H9 (cell line): ENCODE data around the gene PPIP5K1. TPM values are rescaled to one million over a fixed set of nuclear protein-coding genes. Genes with fewer than 3 reads are reported as not detected.

Experiments
- DNase-seq: peaks from one replicate; pipeline ENCODE4 v3.0.0-alpha.2; 2017
- H2AFZ ChIP-seq: one replicate; pipeline ENCODE4 v1.6.1; 2013; ENCODE audit warnings: mild to moderate bottlenecking, low read length, control low read depth, moderate library complexity
- H2AK5ac ChIP-seq: 2 replicates; pipeline ENCODE4 v1.6.1; 2013; ENCODE audit warnings: low read length, control low read depth, mixed read lengths; ENCODE audit not compliant: insufficient read length
- H2BK120ac ChIP-seq: one replicate; pipeline ENCODE4 v1.6.1; 2013; ENCODE audit warnings: low read depth, mild to moderate bottlenecking, low read length, control low read depth, inconsistent platforms; ENCODE audit not compliant: poor library complexity, severe bottlenecking
- H2BK12ac ChIP-seq: 2 replicates; pipeline ENCODE4 v1.6.1; 2013; ENCODE audit warnings: low read length, control low read depth, mixed read lengths, low read depth; ENCODE audit not compliant: insufficient read length
- H2BK15ac ChIP-seq: 2 replicates; pipeline ENCODE4 v1.6.1; 2013; ENCODE audit warnings: low read depth, low read length, control low read depth
- H2BK20ac ChIP-seq: one replicate; pipeline ENCODE4 v1.6.1; 2013; ENCODE audit warnings: low read depth, mild to moderate bottlenecking, low read length, control low read depth, inconsistent platforms; ENCODE audit not compliant: poor library complexity, severe bottlenecking
- H2BK5ac ChIP-seq: 2 replicates; pipeline ENCODE4 v1.6.1; 2013; ENCODE audit warnings: low read length, control low read depth, mixed read lengths; ENCODE audit not compliant: insufficient read length
- H3K14ac ChIP-seq: 2 replicates; pipeline ENCODE4 v1.6.1; 2013; ENCODE audit warnings: low read length, control low read depth; ENCODE audit not compliant: insufficient read depth
- H3K18ac ChIP-seq: 2 replicates; pipeline ENCODE4 v1.6.1; 2013; ENCODE audit warnings: low read depth, mild to moderate bottlenecking, mixed read lengths, low read length, control low read depth; ENCODE audit not compliant: insufficient read length
- H3K23ac ChIP-seq: 2 replicates; pipeline ENCODE4 v1.6.1; 2013; ENCODE audit warnings: low read length, control low read depth, mixed read lengths, low read depth; ENCODE audit not compliant: insufficient read length
- H3K23me2 ChIP-seq: 2 replicates; pipeline ENCODE4 v1.6.1; 2013; ENCODE audit warnings: low read depth, mild to moderate bottlenecking, mixed read lengths, low read length, control low read depth; ENCODE audit not compliant: insufficient read length, poor library complexity, severe bottlenecking
- H3K27ac ChIP-seq: 2 replicates; pipeline ENCODE4 v1.5.1; 2013; ENCODE audit warnings: low read length, control low read depth, mixed read lengths, low read depth; ENCODE audit not compliant: insufficient read length
- H3K27me3 ChIP-seq: 2 replicates; pipeline ENCODE4 v1.6.1; 2013; ENCODE audit warnings: low read length, control low read depth, inconsistent platforms; ENCODE audit not compliant: insufficient read depth
- H3K4ac ChIP-seq: 2 replicates; pipeline ENCODE4 v1.6.1; 2013; ENCODE audit warnings: low read depth, mild to moderate bottlenecking, control low read depth, inconsistent platforms, low read length, moderate library complexity
- H3K4me1 ChIP-seq: 2 replicates; pipeline ENCODE4 v1.6.1; 2013; ENCODE audit warnings: low read length, control low read depth, inconsistent platforms; ENCODE audit not compliant: insufficient read depth
- H3K4me2 ChIP-seq: 2 replicates; pipeline ENCODE4 v1.6.1; 2013; ENCODE audit warnings: low read length, control low read depth, mixed read lengths; ENCODE audit not compliant: insufficient read length, insufficient read depth
- H3K56ac ChIP-seq: 2 replicates; pipeline ENCODE4 v1.6.1; 2013; ENCODE audit warnings: low read depth, mild to moderate bottlenecking, mixed read lengths, low read length, control low read depth; ENCODE audit not compliant: insufficient read length
- H3K79me1 ChIP-seq: 2 replicates; pipeline ENCODE4 v1.6.1; 2013; ENCODE audit warnings: low read depth, mild to moderate bottlenecking, moderate library complexity, low read length, control low read depth, inconsistent platforms; ENCODE audit not compliant: insufficient read depth, poor library complexity, severe bottlenecking
- H3K79me2 ChIP-seq: 2 replicates; pipeline ENCODE4 v1.6.1; 2013; ENCODE audit warnings: low read length, control low read depth, inconsistent platforms; ENCODE audit not compliant: insufficient read depth
- H3K9ac ChIP-seq: 2 replicates; pipeline ENCODE4 v1.6.1; 2013; ENCODE audit warnings: low read length, control low read depth, mixed read lengths; ENCODE audit not compliant: insufficient read length; ENCODE audit errors: extremely low read depth
- H3K9me3 ChIP-seq: one replicate; pipeline ENCODE4 v1.6.1; 2013; ENCODE audit warnings: low read depth, low read length, inconsistent platforms; ENCODE audit not compliant: control insufficient read depth
- H3T11ph ChIP-seq: one replicate; pipeline ENCODE4 v1.6.1; 2013; ENCODE audit warnings: mild to moderate bottlenecking, low read length, control low read depth, inconsistent platforms
- H4K20me1 ChIP-seq: one replicate; pipeline ENCODE4 v1.6.1; 2013; ENCODE audit not compliant: control insufficient read depth, insufficient read length, insufficient read depth
- H4K5ac ChIP-seq: 2 replicates; pipeline ENCODE4 v1.6.1; 2013; ENCODE audit warnings: low read depth, mild to moderate bottlenecking, mixed read lengths, low read length, control low read depth; ENCODE audit not compliant: insufficient read length
- H4K8ac ChIP-seq: replicated peaks from 2 replicates; pipeline ENCODE4 v1.6.1; 2013; ENCODE audit warnings: low read length, control low read depth, mixed read lengths, low read depth; ENCODE audit not compliant: insufficient read length
- H4K91ac ChIP-seq: 2 replicates; pipeline ENCODE4 v1.6.1; 2013; ENCODE audit warnings: low read depth, mild to moderate bottlenecking, moderate library complexity, mixed read lengths, low read length, control low read depth; ENCODE audit not compliant: insufficient read length
- H3K27ac Mint-ChIP-seq, 3 experiments: 2 replicates in 2 of 3; 3 replicates in 1 of 3; pipeline ENCODE4 v1.8.0; 2020 to 2021; ENCODE audit warnings: mixed read lengths in 3 of 3, mild to moderate bottlenecking in 1 of 3, moderate library complexity in 1 of 3
- H3K27me3 Mint-ChIP-seq: 2 replicates; pipeline ENCODE4 v1.8.0; 2021; ENCODE audit warnings: low read depth, mild to moderate bottlenecking, moderate library complexity, mixed read lengths
- H3K36me3 Mint-ChIP-seq, 3 experiments: 2 replicates in 2 of 3; 3 replicates in 1 of 3; pipeline ENCODE4 v1.8.0; 2020 to 2021; ENCODE audit warnings: low read depth in 3 of 3, mixed read lengths in 3 of 3; ENCODE audit not compliant: insufficient read depth in 1 of 3
- H3K4me1 Mint-ChIP-seq, 2 experiments: 2 replicates each; pipeline ENCODE4 v1.8.0; 2020; ENCODE audit warnings: mixed read lengths in 2 of 2
- H3K4me3 Mint-ChIP-seq, 2 experiments: 2 replicates in 1 of 2; 3 replicates in 1 of 2; pipeline ENCODE4 v1.8.0; 2020 to 2021; ENCODE audit warnings: mild to moderate bottlenecking in 2 of 2, mixed read lengths in 2 of 2, moderate library complexity in 1 of 2
- H3K9me3 Mint-ChIP-seq, 2 experiments: 2 replicates in 1 of 2; 3 replicates in 1 of 2; pipeline ENCODE4 v1.8.0; 2020; ENCODE audit warnings: mild to moderate bottlenecking in 2 of 2, mixed read lengths in 2 of 2, moderate library complexity in 1 of 2
- CTCF ChIP-seq: fragments of 200-600 bp; sonication (generic); conservative IDR thresholded peaks from 3 replicates; pipeline ENCODE4 v1.8.0; 2021; ENCODE audit warnings: antibody characterized with exemption, mild to moderate bottlenecking
- WGBS: extraction: QIAGEN DNeasy Blood & Tissue Kit; methylation state at CpG from one replicate; pipeline ENCODE4 v1.1.7; 2013; ENCODE audit warnings: missing lambda C conversion rate, low lambda C conversion rate, mixed read lengths; ENCODE audit not compliant: insufficient read length; ENCODE audit errors: extremely low coverage; 5-methylcytosine and 5-hydroxymethylcytosine counted together
- total RNA-seq: library from RNA; stranded (reverse); gene quantifications from 2 replicates; pipeline ENCODE4 v1.2.1, GENCODE V29; 2021

PPIP5K1 gene
- total RNA-seq, 1 experiment from 2014 or later: 28.5 TPM

- no peak for DNase-seq
- H3T11ph ChIP-seq: no peak overlapping the region
- peaks cover 90% of the 10 kb centered on the region for H3K27me3 Mint-ChIP-seq
- H2AK5ac ChIP-seq: no peak overlapping the region
- H3K14ac ChIP-seq: no peak overlapping the region
- no peak overlapping the region for H2BK5ac ChIP-seq
- H4K20me1 ChIP-seq: no peaks in the 10 kb centered on the region
- H4K5ac ChIP-seq: no peak overlapping the region
- peaks cover 11% of the 10 kb centered on the region; the same call in 1 of the 2 replicates for H3K27me3 ChIP-seq
- no peak for TF ChIP-seq CTCF
- no peaks in the 10 kb centered on the region for H3K9me3 ChIP-seq
- H2BK12ac ChIP-seq: no peak overlapping the region
- no peak overlapping the region for H4K8ac ChIP-seq
- no peak overlapping the region for H2BK120ac ChIP-seq
- H3K79me1 ChIP-seq: no peaks in the 10 kb centered on the region
- H3K9me3 Mint-ChIP-seq: no peaks in the 10 kb centered on the region; a peak in 1 of 5 replicates
- no peak overlapping the region for H2BK20ac ChIP-seq
- H3K23ac ChIP-seq: no peak overlapping the region
- H3K56ac ChIP-seq: no peak overlapping the region
- H3K4ac ChIP-seq: no peak overlapping the region
- no peak overlapping the region for H3K9ac ChIP-seq
- 0 out of 7 replicates have a peak overlapping the region, but pooled peaks of 1 of the 3 experiments have one; percentile 6 for H3K27ac Mint-ChIP-seq
- peaks cover 0 to 4% (median 2%) of the 10 kb centered on the region in 3 experiments; a peak in 3 of 7 replicates for H3K36me3 Mint-ChIP-seq
- peak overlapping the region; percentile 78 to 91 for H3K4me3 Mint-ChIP-seq
- peaks cover 37 to 50% of the 10 kb centered on the region in 2 experiments for H3K4me1 Mint-ChIP-seq
- H3K79me2 ChIP-seq: no peaks in the 10 kb centered on the region
- no peak overlapping the region for H3K27ac ChIP-seq
- H3K4me2 ChIP-seq: peak overlapping the region; percentile 74
- peaks cover 3% of the 10 kb centered on the region; the same call in 1 of the 2 replicates for H3K4me1 ChIP-seq
- no peak overlapping the region for H4K91ac ChIP-seq
- peaks cover 17% of the 10 kb centered on the region for H3K23me2 ChIP-seq
- no peak overlapping the region for H2BK15ac ChIP-seq
- WGBS: no CpG with 5 or more reads among the region's 2 CpGs
- no peak overlapping the region for H3K18ac ChIP-seq
- H2AFZ ChIP-seq: no peak overlapping the region
Observed at GRCh38 chr15:43519196-43519595, 70.8 kb downstream of the PPIP5K1 start.
